Esophagus (tissue), 2 donors: ENCODE results near the gene SCP2D1. TPM values are rescaled to one million over a fixed set of nuclear protein-coding genes. Genes with fewer than 3 reads are reported as not detected.

Experiments
- H3K27ac ChIP-seq, 2 donors: one replicate each; pipeline ENCODE4 v1.5.1; 2013; ENCODE audit warnings: low read depth in 2 of 2, mild to moderate bottlenecking in 2 of 2, inconsistent platforms in 1 of 2, low read length in 1 of 2, moderate library complexity in 1 of 2
- H3K27me3 ChIP-seq, 2 donors: one replicate each; pipeline ENCODE4 v1.6.1; 2013; ENCODE audit warnings: low read length in 2 of 2, control low read depth in 1 of 2, mild to moderate bottlenecking in 1 of 2; ENCODE audit not compliant: insufficient read depth in 2 of 2, control insufficient read depth in 1 of 2
- H3K36me3 ChIP-seq, 2 donors: one replicate each; pipeline ENCODE4 v1.6.1; 2013; ENCODE audit warnings: low read length in 1 of 2; ENCODE audit not compliant: control insufficient read depth in 2 of 2, insufficient read depth in 2 of 2
- H3K4me1 ChIP-seq, 2 donors: one replicate each; pipeline ENCODE4 v1.6.1; 2013; ENCODE audit warnings: low read length in 1 of 2; ENCODE audit not compliant: control insufficient read depth in 2 of 2, insufficient read depth in 2 of 2
- H3K4me3 ChIP-seq, 2 donors: one replicate each; pipeline ENCODE4 v1.5.1; 2013; ENCODE audit warnings: low read length in 2 of 2, mild to moderate bottlenecking in 2 of 2, low read depth in 1 of 2, moderate library complexity in 1 of 2
- H3K9me3 ChIP-seq, 2 donors: one replicate each; pipeline ENCODE4 v1.6.1; 2013; ENCODE audit warnings: mild to moderate bottlenecking in 2 of 2, low read depth in 1 of 2, low read length in 1 of 2, moderate library complexity in 1 of 2; ENCODE audit not compliant: control insufficient read depth in 2 of 2, insufficient read depth in 1 of 2
- WGBS, 2 donors: extraction: QIAGEN DNeasy Blood & Tissue Kit; methylation state at CpG; one replicate each; pipeline ENCODE4 v1.1.7; 2013; 5-methylcytosine and 5-hydroxymethylcytosine counted together
- polyA plus RNA-seq, 2 donors: library from polyadenylated mRNA; stranded (reverse); fragments of 200-250 nt; gene quantifications; one replicate each; pipeline ENCODE4 v1.2.3, GENCODE V29; 2013
- donor health status: healthy with polysubstance abuse.
- donor health status: Bipolar disorder and iron deficiency.

SCP2D1 gene
- polyA plus RNA-seq, 2 donors, result not detected

DNA sequence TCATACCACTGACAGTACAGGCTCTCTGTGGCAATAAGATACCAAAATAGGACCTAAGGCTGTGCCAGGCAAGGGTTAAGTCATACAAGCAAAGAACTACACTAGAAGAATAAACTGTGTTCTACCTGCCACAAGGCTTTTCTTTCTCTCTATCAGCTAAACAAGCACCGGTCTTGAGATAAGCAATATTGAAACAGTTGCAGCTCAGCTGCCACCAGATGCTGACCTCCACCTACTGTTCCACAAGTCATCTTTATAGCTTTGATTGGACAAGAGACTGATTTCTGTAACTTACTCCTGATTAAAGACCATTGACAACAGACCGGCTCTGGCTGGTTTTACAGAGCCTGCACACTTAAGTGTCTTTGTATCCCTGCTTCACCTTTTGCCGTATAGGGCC, 24.1 kb downstream of the SCP2D1 start:
- no peak overlapping the region for H3K4me3 ChIP-seq
- 60 to 63% methylated on average over 3 of the region's 3 CpGs for WGBS, 2 donors
- H3K9me3 ChIP-seq, result no peaks in the 10 kb centered on the region
- no peaks in the 10 kb centered on the region for H3K4me1 ChIP-seq
- H3K36me3 ChIP-seq, result no peaks in the 10 kb centered on the region
- H3K27ac ChIP-seq, result no peak overlapping the region
- H3K27me3 ChIP-seq, result no peaks in the 10 kb centered on the region

DNA sequence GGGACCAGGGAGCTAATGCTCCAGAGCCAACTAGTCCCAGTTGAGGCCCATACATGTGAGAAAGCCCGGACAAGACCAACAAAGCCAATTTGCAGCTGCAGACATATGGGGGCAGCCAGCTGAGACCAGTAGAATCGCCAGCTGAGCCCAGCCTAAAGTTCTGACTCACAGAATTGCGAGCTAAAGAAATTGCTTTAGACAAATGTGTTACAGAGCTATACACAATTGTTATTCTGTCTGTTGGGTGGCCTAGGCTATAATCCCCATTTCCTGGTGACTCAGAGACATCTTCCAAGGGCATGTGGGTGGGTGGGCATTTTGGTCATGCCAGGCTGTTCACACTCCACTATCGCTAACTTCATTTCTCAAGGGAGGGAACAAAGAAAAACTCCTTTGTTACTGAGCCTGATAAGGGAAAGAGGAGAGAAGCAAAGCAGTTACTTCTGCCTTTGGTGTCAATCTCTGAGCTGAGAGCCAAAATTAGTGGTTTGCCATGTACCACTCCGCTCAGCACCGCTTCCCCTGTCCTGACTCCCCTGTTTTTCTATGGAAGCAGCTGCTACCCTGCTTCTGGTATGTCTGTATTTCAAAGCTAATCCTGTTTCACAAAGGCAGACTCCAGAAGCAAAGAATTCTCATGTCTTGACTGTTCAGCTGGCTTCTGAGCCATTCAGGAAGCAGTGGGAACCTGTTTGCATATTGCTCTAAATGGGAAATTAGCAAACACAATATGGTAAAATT, 26.1 kb downstream of the SCP2D1 start:
- Histone ChIP-seq H3K9me3 (no peaks in the 10 kb centered on the region), H3K27me3 (no peaks in the 10 kb centered on the region), H3K36me3 (no peaks in the 10 kb centered on the region), H3K4me3 (no peak overlapping the region), H3K27ac (no peak overlapping the region), H3K4me1 (no peaks in the 10 kb centered on the region)
- 80 to 81% methylated on average over 6 of the region's 6 CpGs for WGBS, 2 donors

DNA sequence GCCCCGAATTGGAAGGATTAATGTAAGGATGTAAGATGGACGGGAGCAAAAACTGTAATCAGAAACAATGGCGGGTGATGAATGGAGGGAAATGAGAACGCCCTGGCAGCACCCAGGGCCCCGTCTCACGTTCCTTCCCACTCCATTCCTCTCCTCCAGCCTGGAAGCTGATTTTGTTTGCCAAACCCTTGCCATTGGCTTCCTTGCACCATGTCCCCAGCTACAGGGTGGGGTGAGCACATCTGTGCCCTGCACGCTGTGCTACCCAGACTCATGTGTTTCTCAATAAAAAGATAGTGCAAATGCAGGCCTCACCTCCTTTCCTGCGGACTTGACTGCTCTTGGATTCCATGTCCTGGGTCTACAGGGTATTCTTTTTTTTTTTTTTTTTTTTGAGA, 26.7 kb downstream of the SCP2D1 start:
- no peaks in the 10 kb centered on the region for H3K27me3 ChIP-seq
- 78 to 85% methylated on average over 8 of the region's 8 CpGs for WGBS, 2 donors

DNA sequence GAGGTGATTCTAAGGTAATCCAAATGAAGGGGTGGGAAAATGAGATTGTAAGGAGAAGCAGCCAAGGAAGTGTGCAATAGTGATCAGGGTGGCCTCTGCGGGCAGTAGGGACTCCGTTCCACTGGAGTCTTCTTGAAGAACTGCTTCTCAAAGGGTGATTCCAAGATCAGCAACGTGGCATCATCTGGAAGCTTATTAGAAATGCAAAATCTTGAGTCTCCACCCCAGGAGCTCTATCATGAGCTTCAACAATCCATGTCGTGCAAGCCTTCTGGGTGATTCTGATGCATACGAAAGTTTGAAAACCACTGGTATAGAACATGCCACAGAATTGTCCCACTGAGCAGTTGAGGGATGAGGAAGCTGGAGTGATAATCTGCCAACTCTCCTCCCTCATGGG, 31.4 kb downstream of the SCP2D1 start:
- Histone ChIP-seq H3K9me3 (no peaks in the 10 kb centered on the region), H3K4me3 (no peak overlapping the region), H3K27me3 (no peaks in the 10 kb centered on the region), H3K36me3 (no peaks in the 10 kb centered on the region), H3K27ac (no peak overlapping the region), H3K4me1 (no peaks in the 10 kb centered on the region)
- 66 to 67% methylated on average over 5 of the region's 5 CpGs for WGBS, 2 donors

More for the DNA sequence above, 26.7 kb downstream of the SCP2D1 start:
- no peaks in the 10 kb centered on the region for H3K36me3 ChIP-seq
- no peaks in the 10 kb centered on the region for H3K9me3 ChIP-seq
- no peaks in the 10 kb centered on the region for H3K4me1 ChIP-seq
- no peak overlapping the region for H3K4me3 ChIP-seq
- no peak overlapping the region for H3K27ac ChIP-seq

DNA sequence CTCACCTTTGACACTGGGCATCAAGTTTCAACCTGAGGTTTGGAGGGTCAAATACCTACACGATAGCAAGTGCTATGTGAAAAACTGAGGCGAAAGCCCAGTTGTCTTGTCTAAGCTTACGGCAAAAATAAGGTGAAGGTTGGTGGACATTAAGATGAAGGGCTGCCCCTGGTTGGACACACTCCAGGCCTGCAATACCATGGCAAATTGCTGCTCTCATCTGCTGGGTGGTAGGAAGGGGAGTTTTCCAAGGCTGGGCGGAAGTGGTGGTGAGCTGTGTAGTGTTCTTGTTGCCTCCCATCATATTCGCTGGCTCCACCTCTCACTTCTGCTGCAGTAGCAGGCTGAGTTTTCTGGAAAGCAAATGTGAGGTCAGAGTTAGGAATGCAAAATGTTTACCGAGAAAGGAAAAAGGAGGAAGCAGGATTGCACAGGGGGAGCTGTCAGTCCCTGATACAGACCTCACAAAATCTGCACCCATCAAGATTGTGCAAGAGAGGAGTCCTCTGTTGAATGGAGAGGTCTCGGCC, 33.7 kb downstream of the SCP2D1 start:
- WGBS, 2 donors, result 84% methylated on average over 7 of the region's 7 CpGs
- Histone ChIP-seq H3K9me3 (no peaks in the 10 kb centered on the region), H3K4me1 (no peaks in the 10 kb centered on the region), H3K27me3 (no peaks in the 10 kb centered on the region), H3K36me3 (no peaks in the 10 kb centered on the region), H3K27ac (no peak overlapping the region), H3K4me3 (no peak overlapping the region)

DNA sequence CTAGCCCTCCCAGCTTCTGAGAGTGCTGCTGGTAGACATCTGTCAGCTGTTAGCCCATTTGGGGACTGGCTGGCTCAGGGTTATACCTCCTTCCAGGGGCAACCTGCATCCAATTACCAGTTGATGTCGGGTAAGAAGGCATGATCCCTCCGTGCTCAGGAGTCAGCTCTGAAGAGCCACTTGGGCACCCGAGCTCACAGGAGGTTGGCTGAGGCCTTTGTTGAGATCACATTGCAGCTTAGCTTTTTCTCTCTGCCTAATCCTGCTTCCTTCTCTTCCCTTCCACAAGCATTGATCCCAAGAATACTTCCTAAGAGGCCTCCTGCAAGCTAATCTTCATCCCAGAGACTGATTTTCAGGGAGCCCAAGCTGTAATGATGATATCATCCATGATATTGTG, 35.5 kb downstream of the SCP2D1 start:
- Histone ChIP-seq H3K9me3 (no peaks in the 10 kb centered on the region), H3K4me3 (no peak overlapping the region), H3K27ac (no peak overlapping the region), H3K4me1 (no peaks in the 10 kb centered on the region), H3K27me3 (no peaks in the 10 kb centered on the region), H3K36me3 (no peaks in the 10 kb centered on the region)
- WGBS, 2 donors, result 72 to 84% methylated on average over 3 of the region's 3 CpGs

DNA sequence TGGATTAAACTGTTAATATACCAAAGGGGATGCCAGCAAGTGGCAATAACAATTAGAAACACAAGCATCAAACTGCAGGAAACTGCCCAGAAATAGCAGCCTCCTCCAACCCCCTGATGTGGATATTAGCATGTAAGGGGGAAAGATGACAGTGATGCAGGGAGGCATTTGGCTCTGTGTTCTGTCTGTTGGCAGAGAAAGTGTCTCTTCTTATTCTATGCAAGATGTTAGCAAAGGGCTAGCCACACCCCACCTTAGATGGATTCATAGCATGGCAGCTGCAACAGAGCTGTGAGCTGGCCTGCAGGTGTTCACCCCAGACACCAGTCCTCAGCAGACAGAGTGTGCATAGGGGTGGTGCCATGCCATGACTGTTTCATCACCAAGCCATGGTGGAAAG, 38.0 kb downstream of the SCP2D1 start:
- Histone ChIP-seq H3K27me3 (no peaks in the 10 kb centered on the region), H3K4me1 (no peaks in the 10 kb centered on the region), H3K4me3 (no peak overlapping the region), H3K27ac (peak overlapping the region; percentile 27 to 38), H3K9me3 (no peaks in the 10 kb centered on the region), H3K36me3 (no peaks in the 10 kb centered on the region)

DNA sequence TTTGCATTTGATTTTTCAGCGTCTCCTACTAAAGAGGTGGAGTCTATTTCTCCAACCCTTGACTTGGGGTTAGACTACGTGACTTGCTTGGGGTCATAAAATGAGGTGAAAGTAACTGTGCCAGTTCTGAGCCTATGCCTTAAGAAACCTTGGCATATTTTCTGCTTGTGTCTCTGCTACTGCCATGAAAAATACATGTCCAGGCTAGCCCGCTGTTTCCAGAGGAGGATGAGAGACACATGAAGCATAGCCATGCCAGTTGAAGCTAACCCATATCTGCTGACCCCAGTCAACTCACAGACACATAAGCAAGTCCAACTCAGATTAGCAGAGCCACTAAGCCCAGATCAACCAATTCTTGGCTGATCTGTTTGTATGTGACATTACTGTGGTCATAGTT, 38.7 kb downstream of the SCP2D1 start:
- H3K9me3 ChIP-seq, result peaks cover 0 to 3% of the 10 kb centered on the region in 2 donors
- peak overlapping the region; percentile 49 to 55 for H3K27ac ChIP-seq
- no peaks in the 10 kb centered on the region for H3K27me3 ChIP-seq
- no peak overlapping the region for H3K4me3 ChIP-seq
- peaks cover 0 to 2% of the 10 kb centered on the region in 2 donors for H3K4me1 ChIP-seq
- WGBS, 2 donors, result 55 to 76% methylated on average over 3 of the region's 3 CpGs
- no peaks in the 10 kb centered on the region for H3K36me3 ChIP-seq

DNA sequence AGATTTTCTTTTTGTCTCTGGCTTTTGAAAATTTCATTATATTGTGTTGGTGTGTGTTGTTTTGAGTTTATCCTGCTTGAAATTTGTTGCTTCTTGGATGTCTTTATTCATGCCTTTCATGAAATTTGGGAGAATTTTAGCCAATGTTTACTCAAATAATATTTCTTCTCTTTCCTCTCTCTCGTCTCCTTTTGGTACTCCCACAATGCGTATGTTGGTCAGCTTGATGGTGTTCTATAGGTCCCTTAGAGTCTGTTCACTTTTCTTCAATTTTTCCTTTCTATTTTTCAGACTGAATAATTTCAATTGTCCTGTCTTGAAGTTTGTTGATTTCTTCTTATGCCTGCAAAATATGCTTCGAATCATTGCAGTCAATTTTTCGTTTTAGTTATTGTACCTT, 39.6 kb downstream of the SCP2D1 start:
- no peaks in the 10 kb centered on the region for H3K27me3 ChIP-seq
- H3K27ac ChIP-seq, result no peak overlapping the region
- WGBS, 2 donors, result 83 to 88% methylated on average over 4 of the region's 4 CpGs
- H3K4me1 ChIP-seq, result peaks cover 0 to 2% of the 10 kb centered on the region in 2 donors
- H3K36me3 ChIP-seq, result no peaks in the 10 kb centered on the region
- H3K4me3 ChIP-seq, result no peak overlapping the region
- H3K9me3 ChIP-seq, result peaks cover 0 to 3% of the 10 kb centered on the region in 2 donors
